Stimulated activated CD8-positive, alpha-beta memory T cell treated with anti-CD3 and anti-CD28 coated beads, Interleukin-2, amount 100 ng/mL, for 48 hours (primary cell): ENCODE measurements around the gene NEXMIF.
"Not testable (repeated sequence)": the region's sequence is repeated elsewhere in the genome, so short reads cannot be mapped to it uniquely, and the experiment has no call there.

Experiments
- DNase-seq, 2 donors: peaks; one replicate each; pipeline ENCODE4 v3.0.0-alpha.2; 2020; ENCODE audit warnings: low read depth in 2 of 2

Gene NEXMIF

GRCh38 chrX:74925225-74926088 is at the start of gene NEXMIF:
TSS of gene NEXMIF (minus strand) at chrX:74925452.
- peak in 1 of 2 donors; percentile 6 for DNase-seq

GRCh38 chrX:74961962-74962361 is 36.7 kb upstream of the NEXMIF start:
- not testable (repeated sequence) for DNase-seq

GRCh38 chrX:74949717-74950116 is 24.5 kb upstream of the NEXMIF start:
- DNase-seq, result no peak

- no peak for DNase-seq
These were observed 15.2 kb upstream of the NEXMIF start for GRCh38 chrX:74940414-74940813.

- DNase-seq, result no peak
These were observed 6.0 kb upstream of the NEXMIF start for GRCh38 chrX:74931214-74931613.

GRCh38 chrX:74924449-74925224 is 615 bp downstream of the NEXMIF start:
- peak in 1 of 2 donors; percentile 12 for DNase-seq

GRCh38 chrX:74923942-74924448 is 1.3 kb downstream of the NEXMIF start:
- no peak for DNase-seq

- no peak for DNase-seq
These were observed 2.2 kb downstream of the NEXMIF start for GRCh38 chrX:74922922-74923543.

- no peak for DNase-seq
These were observed 13.8 kb downstream of the NEXMIF start for GRCh38 chrX:74911494-74911893.

- no peak for DNase-seq
These were observed 18.8 kb downstream of the NEXMIF start for GRCh38 chrX:74906417-74906816.

- DNase-seq, result no peak
These were observed 22.4 kb downstream of the NEXMIF start for GRCh38 chrX:74902806-74903205.

GRCh38 chrX:74892561-74892960 is 32.7 kb downstream of the NEXMIF start:
- DNase-seq, result no peak

GRCh38 chrX:74890676-74891430 is 34.4 kb downstream of the NEXMIF start:
- DNase-seq, result no peak

- DNase-seq, result not testable (repeated sequence)
These were observed 42.9 kb downstream of the NEXMIF start for GRCh38 chrX:74882383-74882782.

- no peak for DNase-seq
These were observed 59.5 kb downstream of the NEXMIF start for GRCh38 chrX:74865725-74866124.

- DNase-seq, result no peak
These were observed 72.0 kb downstream of the NEXMIF start for GRCh38 chrX:74853255-74853654.

- DNase-seq, result no peak
These were observed 89.7 kb downstream of the NEXMIF start for GRCh38 chrX:74835566-74835965.

- not testable (repeated sequence) for DNase-seq
These were observed 105.5 kb downstream of the NEXMIF start for GRCh38 chrX:74819797-74820196.

- DNase-seq, result no peak
These were observed 110.6 kb downstream of the NEXMIF start for GRCh38 chrX:74814681-74815080.

- no peak for DNase-seq
These were observed 120.7 kb downstream of the NEXMIF start for GRCh38 chrX:74804574-74804973.

GRCh38 chrX:74800062-74800461 is 125.2 kb downstream of the NEXMIF start:
- DNase-seq, result no peak
